ENCODE results near the gene SLC26A3.
"Not testable (repeated sequence)": the region's sequence is repeated elsewhere in the genome, so short reads cannot be mapped to it uniquely, and the experiment has no call there.

Gene SLC26A3

GRCh38 chr7:107803009-107803610 is at the start of gene SLC26A3:
Gene SLC26A3, minus strand, starts transcription at chr7:107803223. Its CDS starts 8,714 bp downstream, at chr7:107794509.
- DNase-seq (ENCODE audit: low read depth), result no peak
- no peak for TF ChIP-seq CTCF (IDR thresholded peaks at IDR 0.05; ENCODE audit: low read depth, low read length, missing control alignments)
- H3K4me3 ChIP-seq (ENCODE audit: low read depth, low read length), result no peak within 1 kb of the TSS

- H3K4me3 ChIP-seq (ENCODE audit: low read depth, low read length), result no peak overlapping the region
- no peak for DNase-seq (ENCODE audit: low read depth)
- TF ChIP-seq CTCF (IDR thresholded peaks at IDR 0.05; ENCODE audit: low read depth, low read length, missing control alignments), result no peak
Observed at GRCh38 chr7:107850643-107851042, 47.6 kb upstream of the SLC26A3 start.

GRCh38 chr7:107850216-107850615 is 47.2 kb upstream of the SLC26A3 start:
- TF ChIP-seq CTCF (IDR thresholded peaks at IDR 0.05; ENCODE audit: low read depth, low read length, missing control alignments), result no peak
- DNase-seq (ENCODE audit: low read depth), result no peak
- H3K4me3 ChIP-seq (ENCODE audit: low read depth, low read length), result no peak overlapping the region

- not testable (repeated sequence) for DNase-seq (ENCODE audit: low read depth)
Observed at GRCh38 chr7:107848211-107848610, 45.2 kb upstream of the SLC26A3 start.

GRCh38 chr7:107847836-107848175 is 44.8 kb upstream of the SLC26A3 start:
- DNase-seq (ENCODE audit: low read depth); H3K4me3 ChIP-seq (ENCODE audit: low read depth, low read length): not testable (repeated sequence)

More at GRCh38 chr7:107848211-107848610, 45.2 kb upstream of the SLC26A3 start:
- not testable (repeated sequence) for H3K4me3 ChIP-seq (ENCODE audit: low read depth, low read length)

GRCh38 chr7:107847168-107847835 is 44.3 kb upstream of the SLC26A3 start:
- H3K4me3 ChIP-seq (ENCODE audit: low read depth, low read length), result no peak overlapping the region
- no peak for DNase-seq (ENCODE audit: low read depth)
- no peak for TF ChIP-seq CTCF (IDR thresholded peaks at IDR 0.05; ENCODE audit: low read depth, low read length, missing control alignments)

GRCh38 chr7:107846324-107846723 is 43.3 kb upstream of the SLC26A3 start:
- TF ChIP-seq CTCF (IDR thresholded peaks at IDR 0.05; ENCODE audit: low read depth, low read length, missing control alignments), result no peak
- DNase-seq (ENCODE audit: low read depth), result no peak

GRCh38 chr7:107843184-107843583 is 40.2 kb upstream of the SLC26A3 start:
- no peak for DNase-seq (ENCODE audit: low read depth)
- no peak overlapping the region for H3K4me3 ChIP-seq (ENCODE audit: low read depth, low read length)
- TF ChIP-seq CTCF (IDR thresholded peaks at IDR 0.05; ENCODE audit: low read depth, low read length, missing control alignments), result no peak

More at GRCh38 chr7:107846324-107846723, 43.3 kb upstream of the SLC26A3 start:
- no peak overlapping the region for H3K4me3 ChIP-seq (ENCODE audit: low read depth, low read length)
